Activated CD4-positive, alpha-beta T cell treated with anti-CD3 and anti-CD28 coated beads for 4 hours (primary cell): ENCODE data around the gene ANKMY1.
"Not testable (repeated sequence)": the region's sequence is repeated elsewhere in the genome, so short reads cannot be mapped to it uniquely, and the experiment has no call there.

ENCODE experiments used
- DNase-seq, 2 donors: peaks; one replicate each; pipeline ENCODE4 v3.0.0-alpha.2; 2020

The ANKMY1 gene

GRCh38 chr2:240500561-240501423 lies 57.0 kb downstream of the ANKMY1 start:
- no peak for DNase-seq

DNA sequence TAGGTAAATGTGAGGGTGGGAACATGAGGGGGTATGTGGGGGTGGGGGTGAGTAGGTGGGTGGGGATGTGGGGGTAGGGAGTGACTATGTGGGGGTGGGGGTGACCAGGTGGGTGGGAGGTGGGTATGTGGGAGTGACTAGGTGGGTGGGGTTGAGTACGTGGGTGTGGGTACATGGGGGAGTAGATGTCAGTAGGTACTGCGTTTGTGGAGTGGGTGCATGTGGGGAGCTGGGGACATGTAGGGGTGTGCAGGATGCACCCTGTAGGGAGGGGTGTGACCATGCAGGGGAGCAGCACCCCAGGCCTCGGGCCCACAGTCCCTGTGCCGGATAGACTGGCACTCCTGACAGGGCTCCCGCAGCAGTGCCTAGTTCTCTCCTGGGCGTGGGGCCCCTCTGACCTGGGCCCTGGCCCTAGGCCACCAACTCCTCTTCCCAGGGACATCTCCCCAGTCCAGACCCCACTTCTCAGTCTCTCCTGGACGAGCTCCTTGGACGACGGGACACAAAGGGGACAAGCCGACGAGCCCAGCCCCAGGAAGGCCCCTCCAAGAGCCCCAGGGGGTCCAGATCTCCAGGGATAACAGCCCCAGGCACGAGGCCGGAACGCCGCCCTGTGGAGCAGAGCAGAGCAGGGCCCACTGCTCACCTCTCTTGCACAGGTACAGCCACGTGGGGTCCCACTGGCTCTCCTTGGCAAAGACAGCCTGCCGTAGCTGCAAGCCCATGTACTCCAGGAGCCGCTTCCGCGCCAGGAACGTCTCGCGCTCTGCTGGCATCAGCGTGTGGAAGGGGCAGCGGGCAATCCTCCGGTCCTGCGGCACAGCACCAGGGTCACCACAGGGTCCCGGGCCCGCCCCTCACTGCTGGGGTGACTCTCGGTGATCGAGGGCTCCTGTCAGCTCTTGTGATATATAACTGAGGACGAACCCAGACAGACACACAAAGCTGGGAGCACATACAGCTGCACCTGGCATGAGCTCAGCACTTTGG lies 58.2 kb downstream of the ANKMY1 start:
- no peak for DNase-seq

DNA sequence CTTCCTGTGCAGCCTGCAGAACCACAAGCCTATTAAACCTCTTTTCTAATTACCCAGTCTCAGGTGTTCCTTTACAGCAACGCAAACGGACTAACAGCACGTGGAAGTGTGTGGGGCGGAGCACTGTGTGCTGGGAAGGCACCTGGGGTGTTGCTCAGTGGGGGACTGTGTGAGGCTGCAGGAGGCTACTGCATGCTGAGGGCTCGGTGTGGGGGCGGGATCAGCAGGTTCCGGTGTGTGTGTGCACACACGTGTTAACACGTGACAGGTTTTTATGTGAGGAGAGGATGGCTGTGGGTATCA lies 58.9 kb downstream of the ANKMY1 start:
- no peak for DNase-seq

GRCh38 chr2:240498171-240498957 lies 59.4 kb downstream of the ANKMY1 start:
- no peak for DNase-seq

DNA sequence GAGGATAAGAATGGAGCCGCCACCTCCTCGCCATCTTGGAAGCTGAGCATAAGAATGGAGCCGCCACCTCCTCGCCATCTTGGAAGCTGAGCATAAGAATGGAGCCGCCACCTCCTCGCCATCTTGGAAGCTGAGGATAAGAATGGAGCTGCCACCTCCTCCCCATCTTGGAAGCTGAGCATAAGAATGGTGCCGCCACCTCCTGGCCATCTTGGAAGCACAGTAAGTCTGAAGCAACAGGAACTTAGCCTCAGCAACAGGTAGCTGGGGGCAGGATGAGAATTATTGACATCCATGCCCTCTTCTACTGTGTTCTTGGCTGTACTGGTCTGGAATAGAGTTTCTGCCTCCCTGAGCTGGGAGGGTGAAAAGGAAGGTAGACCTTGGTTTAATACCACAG lies 60.7 kb downstream of the ANKMY1 start:
- DNase-seq = not testable (repeated sequence)

DNA sequence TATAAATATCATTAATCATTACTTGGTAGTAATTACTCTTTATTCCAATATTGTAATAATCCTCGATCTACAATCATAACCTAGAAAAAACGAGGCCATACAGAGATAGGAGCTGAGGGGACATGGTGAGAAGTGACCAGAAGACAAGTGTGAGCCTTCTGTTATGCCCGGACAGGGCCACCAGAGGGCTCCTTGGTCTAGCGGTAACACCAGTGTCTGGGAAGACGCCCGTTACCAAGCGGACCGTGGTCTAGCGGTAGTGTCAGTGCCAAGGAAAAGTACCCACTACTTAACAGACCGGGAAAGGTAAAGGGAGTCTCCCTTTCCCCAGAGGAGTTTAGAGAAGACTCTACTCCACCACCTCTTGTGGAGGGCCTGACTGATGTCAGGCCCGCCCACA lies 62.8 kb downstream of the ANKMY1 start:
- DNase-seq = not testable (repeated sequence)

- DNase-seq = no peak
These were observed 63.5 kb downstream of the ANKMY1 start for GRCh38 chr2:240494194-240494793.

- no peak for DNase-seq
These were observed 66.3 kb downstream of the ANKMY1 start for GRCh38 chr2:240491483-240491882.

GRCh38 chr2:240482141-240482540 lies 75.6 kb downstream of the ANKMY1 start:
- no peak for DNase-seq

GRCh38 chr2:240481720-240482119 lies 76.1 kb downstream of the ANKMY1 start:
- DNase-seq = no peak

DNA sequence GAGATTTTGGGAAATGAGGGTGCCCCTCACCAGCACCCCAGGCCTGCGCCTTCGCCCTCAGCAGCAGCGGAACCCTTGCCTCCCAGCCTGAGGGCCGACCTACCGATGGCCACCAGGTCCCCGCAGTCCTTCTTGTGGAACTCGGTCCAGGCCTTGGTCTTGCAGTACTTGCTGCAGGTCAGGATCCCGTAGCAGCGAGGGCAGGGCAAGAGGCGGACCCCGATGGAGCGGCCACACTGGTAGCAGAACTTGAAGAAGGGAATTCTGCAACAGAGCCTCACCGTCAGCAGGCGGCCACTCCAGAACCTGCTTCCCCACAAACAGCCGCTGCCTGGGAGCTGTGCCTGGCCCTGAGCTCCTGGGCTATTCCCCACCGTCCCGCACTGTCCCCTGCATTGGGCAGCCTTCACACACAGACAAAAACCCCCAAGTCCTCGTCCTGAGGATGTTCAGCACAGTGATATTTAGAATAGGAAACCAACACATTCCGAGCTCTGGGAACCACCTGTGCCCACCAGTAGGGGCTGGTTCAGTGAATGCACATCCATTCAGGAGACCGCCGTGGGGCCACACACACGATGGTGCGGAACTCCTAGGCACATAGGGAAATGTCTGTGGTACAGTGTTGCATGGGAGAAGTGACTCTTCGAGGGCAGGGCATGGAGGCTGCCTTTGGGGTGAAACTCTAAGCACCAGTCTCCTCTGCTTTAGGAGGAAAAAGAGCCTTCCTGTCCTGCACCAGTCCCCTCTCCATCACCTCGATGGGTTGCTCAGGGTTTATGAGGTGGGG lies 76.8 kb downstream of the ANKMY1 start:
- no peak for DNase-seq

DNA sequence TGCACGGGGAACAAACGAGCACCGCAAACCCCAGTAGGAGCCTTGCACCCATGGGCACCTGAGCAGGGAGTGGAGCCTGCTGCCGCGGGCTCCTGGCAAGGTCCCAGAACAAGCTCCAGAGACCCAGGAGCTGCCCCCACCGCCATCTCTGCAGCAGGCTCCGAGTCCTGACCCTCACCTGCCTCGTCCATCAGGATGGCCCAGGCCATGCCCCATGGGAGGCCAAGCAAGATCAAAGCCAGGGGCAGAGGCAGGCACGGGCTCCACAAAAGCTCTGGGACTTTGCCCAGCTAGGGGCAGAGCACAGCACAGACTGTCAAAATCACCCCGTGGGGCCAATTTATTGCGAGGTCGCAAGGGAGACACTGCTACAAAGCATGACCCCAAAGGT lies 78.7 kb downstream of the ANKMY1 start:
- DNase-seq = no peak

- DNase-seq = no peak
These were observed 79.3 kb downstream of the ANKMY1 start for GRCh38 chr2:240478346-240479110.

- no peak for DNase-seq
These were observed 79.9 kb downstream of the ANKMY1 start for GRCh38 chr2:240477916-240478315.

DNA sequence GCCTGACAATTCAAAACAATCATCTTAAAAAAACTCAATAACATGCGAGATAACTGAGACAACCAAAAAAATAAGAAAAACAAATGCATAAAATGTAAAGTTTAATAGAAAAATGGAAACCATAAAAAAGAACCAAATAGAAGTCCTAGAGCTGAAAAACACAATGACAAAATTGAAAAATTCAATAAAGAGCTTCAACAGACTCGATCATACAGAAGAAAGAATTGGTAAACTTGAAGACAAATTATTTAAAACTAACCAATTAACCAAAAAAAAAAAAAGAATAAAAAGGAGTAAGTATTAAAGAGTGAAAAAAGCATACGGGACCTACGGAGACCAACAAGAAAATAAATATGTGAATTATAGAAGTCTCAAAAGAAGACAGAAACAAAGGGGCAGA lies 84.6 kb downstream of the ANKMY1 start:
- no peak for DNase-seq

DNA sequence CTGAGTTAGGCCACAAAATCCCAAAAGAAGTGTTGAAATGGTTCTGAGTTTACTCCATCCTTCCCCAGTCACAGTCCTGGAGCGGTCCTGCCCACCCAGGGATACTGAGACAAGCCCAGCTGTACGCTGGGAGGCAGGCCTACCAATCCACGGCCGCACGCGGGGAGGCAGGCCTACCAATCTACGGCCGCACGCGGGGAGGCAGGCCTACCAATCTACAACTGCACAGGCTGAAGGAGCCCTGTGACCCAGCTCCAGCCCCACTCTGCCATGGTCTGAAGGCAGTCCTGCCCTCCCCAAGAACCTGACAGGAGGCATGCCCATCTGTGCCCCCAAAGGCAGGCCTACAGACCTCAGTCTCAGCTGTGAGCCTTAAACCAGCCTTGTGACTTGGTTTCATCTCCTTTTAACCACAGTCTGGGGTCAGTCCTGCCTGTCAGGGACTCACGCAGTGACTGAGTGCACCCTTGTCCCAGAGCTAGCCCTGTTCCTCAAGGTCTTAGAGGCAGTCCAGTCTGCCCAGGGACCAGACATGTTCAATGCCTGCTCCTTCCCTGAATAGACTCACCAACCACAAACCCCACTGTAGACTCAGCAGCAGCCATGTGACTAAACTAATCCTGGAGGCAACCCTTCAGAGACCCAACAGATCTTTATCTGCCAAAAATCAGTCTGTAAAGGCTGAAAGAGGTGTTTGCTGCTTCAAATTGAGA lies 85.6 kb downstream of the ANKMY1 start:
- no peak for DNase-seq

- DNase-seq = no peak
These were observed 88.0 kb downstream of the ANKMY1 start for GRCh38 chr2:240469740-240470139.

- no peak for DNase-seq
These were observed 88.5 kb downstream of the ANKMY1 start for GRCh38 chr2:240469239-240469636.

- no peak for DNase-seq
These were observed 89.2 kb downstream of the ANKMY1 start for GRCh38 chr2:240468303-240469238.
